GM12878 (cell line): ENCODE data around the gene OTOA. TPM values are rescaled to one million over a fixed set of nuclear protein-coding genes. Genes with fewer than 3 reads are reported as not detected.

Source experiments
- ATAC-seq: fragments of 200-7000 bp; cut with Tn5 transposase; 3 replicates; pipeline ENCODE4 v1.9.1; 2020; ENCODE audit warnings: mild to moderate bottlenecking, moderate library complexity
- BruUV-seq: library from RNA; stranded (reverse); fragments of 400-500 nt; replicated peaks from 2 replicates; lab custom pipeline; 2021; lab: Mats Ljungman, UMichigan
- CTCF ChIA-PET: fragments of 300-600 bp; sonication (Branson Sonifier 250); formaldehyde crosslinking; extraction: SDS; loops from one replicate; lab custom pipeline; 2021; ENCODE audit warnings: inconsistent platforms; lab: Yijun Ruan, JAX
- POLR2A ChIA-PET: fragments of 350-600 bp; formaldehyde crosslinking; extraction: SDS; loops from one replicate; lab custom pipeline; 2021; ENCODE audit warnings: inconsistent platforms; lab: Charles Lee
- RAD21 ChIA-PET: fragments of 300-600 bp; sonication (Branson Sonifier 250); formaldehyde crosslinking; loops from one replicate; lab custom pipeline; 2023; ENCODE audit warnings: antibody characterized with exemption; ENCODE audit not compliant: unreplicated experiment; lab: Charles Lee
- SMC1A ChIA-PET: fragments of 300-600 bp; sonication (Branson Sonifier 250); formaldehyde crosslinking; loops from one replicate; lab custom pipeline; 2023; ENCODE audit not compliant: unreplicated experiment, uncharacterized antibody; lab: Charles Lee
- DNase-seq: peaks from one replicate; pipeline ENCODE4 v3.0.0-alpha.2; 2011; ENCODE audit warnings: low read depth, low spot score
- FAIRE-seq: peaks from 3 replicates; lab custom pipeline; 2011; peaks lifted over from hg19 to GRCh38; lab: Jason Lieb, UNC
- H2AFZ ChIP-seq: 2 replicates; pipeline ENCODE4 v1.6.0; 2011; ENCODE audit warnings: low read depth, low read length, control low read depth; ENCODE audit not compliant: control insufficient read depth
- H3K27ac ChIP-seq: 2 replicates; pipeline ENCODE4 v1.5.1; 2011; ENCODE audit warnings: control low read depth; ENCODE audit not compliant: control insufficient read depth, insufficient read depth
- H3K27me3 ChIP-seq, 2 experiments: replicated peaks in 1 of 2; 2 replicates each; pipeline versions ENCODE4 v1.6.0 to v1.6.1; 2011; ENCODE audit warnings: low read length in 1 of 2; ENCODE audit not compliant: control insufficient read depth in 2 of 2, insufficient read depth in 2 of 2
- H3K36me3 ChIP-seq, 2 experiments: 2 replicates each; pipeline ENCODE4 v1.5.1; 2011; ENCODE audit warnings: low read length in 1 of 2; ENCODE audit not compliant: control insufficient read depth in 2 of 2, insufficient read depth in 2 of 2
- H3K4me1 ChIP-seq: 2 replicates; pipeline ENCODE4 v1.6.1; 2011; ENCODE audit warnings: mild to moderate bottlenecking, low read length, moderate library complexity, mixed read lengths; ENCODE audit not compliant: control insufficient read depth, insufficient read depth
- H3K4me2 ChIP-seq: 2 replicates; pipeline ENCODE4 v1.6.0; 2011; ENCODE audit warnings: control low read depth; ENCODE audit not compliant: control insufficient read depth, insufficient read depth
- H3K4me3 ChIP-seq: fragments of 200-600 bp; sonication (generic); 2 replicates; pipeline ENCODE4 v1.5.1; 2016
- H3K79me2 ChIP-seq: 2 replicates; pipeline ENCODE4 v1.6.0; 2011; ENCODE audit warnings: low read length; ENCODE audit not compliant: control insufficient read depth, insufficient read depth
- H3K9ac ChIP-seq: 2 replicates; pipeline ENCODE4 v1.8.0; 2011; ENCODE audit warnings: low read length, control low read depth, mixed read lengths; ENCODE audit not compliant: control insufficient read depth, insufficient read depth
- H3K9me3 ChIP-seq: replicated peaks from 3 replicates; pipeline ENCODE4 v1.5.1; 2011; ENCODE audit warnings: mild to moderate bottlenecking, low read length; ENCODE audit not compliant: control insufficient read depth, insufficient read depth
- H4K20me1 ChIP-seq: 2 replicates; pipeline ENCODE4 v1.6.0; 2011; ENCODE audit not compliant: control insufficient read depth, insufficient read depth
- ASH2L ChIP-seq: fragments of 300-600, 200-600 bp; sonication (generic); IDR thresholded peaks from 2 replicates; pipeline ENCODE4 v1.6.1; 2017; ENCODE audit warnings: low read depth, mild to moderate bottlenecking, borderline replicate concordance
- ATF3 ChIP-seq: IDR thresholded peaks from 2 replicates; pipeline ENCODE4 v1.6.1; 2011; ENCODE audit warnings: low read depth, mild to moderate bottlenecking, low read length, moderate library complexity, borderline replicate concordance; ENCODE audit errors: extremely low read depth
- BHLHE40 ChIP-seq, 2 experiments: fragments of 450-650 bp in 1 of 2; IDR thresholded peaks; 2 replicates each; pipeline ENCODE4 v1.6.1; 2011 to 2017; ENCODE audit warnings: low read depth in 2 of 2, borderline replicate concordance in 1 of 2, improper control_type of control experiment in 1 of 2, low read length in 1 of 2, mild to moderate bottlenecking in 1 of 2
- CBX3 ChIP-seq: fragments of 200-600 bp; sonication (generic); IDR thresholded peaks from 2 replicates; pipeline ENCODE4 v1.6.1; 2016; ENCODE audit warnings: low read depth, borderline replicate concordance
- CBX5 ChIP-seq: sonication (generic); IDR thresholded peaks from 2 replicates; pipeline ENCODE4 v1.6.1; 2016; ENCODE audit warnings: low read depth, moderate library complexity, mild to moderate bottlenecking, inconsistent platforms
- CEBPB ChIP-seq, 2 experiments: fragments of 150-350 bp in 1 of 2; IDR thresholded peaks; 2 replicates each; pipeline ENCODE4 v1.6.1; 2012 to 2014; ENCODE audit warnings: low read depth in 2 of 2, low read length in 2 of 2, borderline replicate concordance in 1 of 2, inconsistent platforms in 1 of 2
- EZH2 ChIP-seq: IDR thresholded peaks from 2 replicates; pipeline ENCODE4 v1.6.1; 2012; ENCODE audit warnings: low read depth, mild to moderate bottlenecking, control low read depth, inconsistent platforms, low read length, borderline replicate concordance; ENCODE audit not compliant: control insufficient read depth
- HSF1 ChIP-seq: fragments of 150-350 bp; IDR thresholded peaks from 2 replicates; pipeline ENCODE4 v1.6.1; 2014; ENCODE audit warnings: mild to moderate bottlenecking, low read depth, low read length
- LARP7 ChIP-seq: fragments of 450-650 bp; IDR thresholded peaks from 2 replicates; pipeline ENCODE4 v1.6.1; 2017; ENCODE audit warnings: mild to moderate bottlenecking
- NR2C1 ChIP-seq: fragments of 450-650 bp; IDR thresholded peaks from 2 replicates; pipeline ENCODE4 v1.6.1; 2017; ENCODE audit warnings: antibody characterized with exemption, mild to moderate bottlenecking, moderate library complexity
- POU2F2 ChIP-seq: IDR thresholded peaks from 3 replicates; pipeline ENCODE4 v1.6.1; 2011; ENCODE audit warnings: low read depth, mild to moderate bottlenecking, low read length, borderline replicate concordance
- RELB ChIP-seq: fragments of 450-650 bp; IDR thresholded peaks from 2 replicates; pipeline ENCODE4 v1.6.1; 2017; ENCODE audit warnings: low read depth, mild to moderate bottlenecking, moderate library complexity
- SPI1 ChIP-seq: IDR thresholded peaks from 2 replicates; pipeline ENCODE4 v1.6.1; 2011; ENCODE audit warnings: low read depth, mild to moderate bottlenecking, low read length, moderate library complexity, borderline replicate concordance; ENCODE audit not compliant: insufficient read depth
- SUZ12 ChIP-seq: fragments of 200-600 bp; sonication (generic); IDR thresholded peaks from one replicate; pipeline ENCODE4 v1.6.1; 2018; ENCODE audit warnings: antibody characterized with exemption, mild to moderate bottlenecking; ENCODE audit not compliant: unreplicated experiment
- TCF12 ChIP-seq: IDR thresholded peaks from 2 replicates; pipeline ENCODE4 v1.6.1; 2011; ENCODE audit warnings: low read depth, mild to moderate bottlenecking, low read length
- YBX1 ChIP-seq: fragments of 450-650 bp; IDR thresholded peaks from 2 replicates; pipeline ENCODE4 v1.6.1; 2016; ENCODE audit warnings: antibody characterized with exemption
- ZNF217 ChIP-seq: fragments of 450-650 bp; IDR thresholded peaks from 2 replicates; pipeline ENCODE4 v1.6.1; 2017; ENCODE audit warnings: antibody characterized with exemption, mild to moderate bottlenecking
- ZNF274 ChIP-seq: IDR thresholded peaks from one replicate; pipeline ENCODE4 v1.8.0; 2011; ENCODE audit not compliant: insufficient read length, insufficient read depth
- WGBS: methylation state at CpG from one replicate; pipeline ENCODE4 v1.1.6; 2016; ENCODE audit warnings: low lambda C conversion rate; ENCODE audit not compliant: insufficient replicate concordance, insufficient coverage; ENCODE audit errors: missing lambda C conversion rate; 5-methylcytosine and 5-hydroxymethylcytosine counted together
- in situ Hi-C: fragments of 300-500 bp; cut with MboI; formaldehyde crosslinking; loops from 9 replicates; pipeline ENCODE4 v1.14.3; 2018; ENCODE audit warnings: mixed read lengths
- intact Hi-C: fragments of 100-400 bp; cut with micrococcal nuclease; formaldehyde crosslinking; loops from one replicate; pipeline ENCODE4 v1.14.2; 2022; ENCODE audit not compliant: unreplicated experiment
- polyA plus RNA-seq, 11 experiments: library from polyadenylated mRNA; depleted of rRNA in 4 of 11; unstranded in 6 of 11; stranded (reverse) in 5 of 11; fragments of >200 nt; fragmentation: Nextera tagmentation in 4 of 11; fragmentation: Illumina TruSeq in 1 of 11; extraction: Ambion mirVana in 4 of 11; extraction: Trizol in 1 of 11; gene quantifications; 1 replicate in 1 of 11; 2 replicates in 10 of 11; pipeline versions ENCODE4 v1.2.1 to v1.2.3, GENCODE V29; 2011 to 2016; ENCODE audit warnings: inconsistent platforms in 2 of 11, missing spikeins in 2 of 11, low read depth in 1 of 11
- total RNA-seq, 4 experiments: library from RNA; depleted of rRNA in 3 of 4; stranded (reverse); fragments of >200 nt in 3 of 4; fragmentation: Illumina TruSeq in 1 of 4; extraction: Trizol in 1 of 4; gene quantifications; 2 replicates each; pipeline versions ENCODE4 v1.2.1 to v1.2.3, GENCODE V29; 2013 to 2021

The OTOA gene
- total and polyA plus RNA-seq, 10 of the 15 experiments (the other 5 are each of a cell fraction or from before 2014, with no cell fraction given): 0.33 to 1.5 (median 0.61) TPM

GRCh38 chr16:21666772-21667171, 3.0 kb downstream of the OTOA start:
- ATAC-seq: no peak
- H3K9ac ChIP-seq: no peak overlapping the region
- no peak overlapping the region for H3K4me3 ChIP-seq
- no peak overlapping the region for H3K27ac ChIP-seq
- peaks cover 0 to 3% of the 10 kb centered on the region in 2 experiments; a peak in 2 of 4 replicates for H3K27me3 ChIP-seq
- WGBS: 34% methylated on average over 3 of the region's 3 CpGs
- BruUV-seq: no TSS peak
- H3K36me3 ChIP-seq: no peaks in the 10 kb centered on the region
- ChIA-PET CTCF (interaction anchor here (1.5 to 3.9 kb wide), 2 partner anchors 10 to 26 kb away, joined by 3 to 20 read pairs; no protein-coding TSS in a partner anchor), RAD21 (interaction anchor here (2.1 kb wide), 1 partner anchor 10 kb away, joined by 6 read pairs; no protein-coding TSS in a partner anchor), SMC1A (interaction anchor here (1.3 kb wide), 1 partner anchor 43 kb away, joined by 4 read pairs; no protein-coding TSS in a partner anchor), POLR2A (interaction anchor here (0.6 kb wide), 1 partner anchor 378 kb away, joined by 4 read pairs; no protein-coding TSS in a partner anchor)
- no peaks in the 10 kb centered on the region for H3K9me3 ChIP-seq
- intact Hi-C loops: no loop called here
- no peak overlapping the region for H3K4me2 ChIP-seq
- H2AFZ ChIP-seq: no peak overlapping the region
- in situ Hi-C loops: no loop called here
- H4K20me1 ChIP-seq: no peaks in the 10 kb centered on the region
- no peaks in the 10 kb centered on the region for H3K79me2 ChIP-seq
- DNase-seq: no peak
- FAIRE-seq: no peak
- H3K4me1 ChIP-seq: no peaks in the 10 kb centered on the region; the same call in 1 of the 2 replicates
- TF ChIP-seq LARP7 (no peak), POU2F2 (no peak), EZH2 (no peak), ZNF274 (no peak), CBX3 (no peak), ATF3 (no peak), ZNF217 (no peak), TCF12 (no peak), CBX5 (no peak), NR2C1 (no peak), BHLHE40 (IDR thresholded peaks at IDR 0.05; ENCODE audit: borderline replicate concordance in 1 of 2, low read depth in 2 of 2, low read length in 1 of 2) (no peak), RELB (no peak), ASH2L (no peak), HSF1 (no peak), CEBPB (IDR thresholded peaks at IDR 0.05; ENCODE audit: borderline replicate concordance in 1 of 2, low read depth in 2 of 2, low read length in 2 of 2) (no peak), SPI1 (no peak), YBX1 (no peak), SUZ12 (no peak)
